Astrocyte (in vitro differentiated cells and primary cell): ENCODE measurements around the gene NKD1.

Experiments
- CTCF ChIP-seq: IDR thresholded peaks from 2 replicates; pipeline ENCODE4 v1.5.1; 2011; ENCODE audit warnings: low read depth, mild to moderate bottlenecking, inconsistent platforms, low read length, moderate library complexity; ENCODE audit not compliant: insufficient read depth
- EZH2 ChIP-seq: IDR thresholded peaks from 2 replicates; pipeline ENCODE4 v1.6.1; 2012; ENCODE audit warnings: mild to moderate bottlenecking, low read length, inconsistent platforms; ENCODE audit not compliant: insufficient read depth

DNA sequence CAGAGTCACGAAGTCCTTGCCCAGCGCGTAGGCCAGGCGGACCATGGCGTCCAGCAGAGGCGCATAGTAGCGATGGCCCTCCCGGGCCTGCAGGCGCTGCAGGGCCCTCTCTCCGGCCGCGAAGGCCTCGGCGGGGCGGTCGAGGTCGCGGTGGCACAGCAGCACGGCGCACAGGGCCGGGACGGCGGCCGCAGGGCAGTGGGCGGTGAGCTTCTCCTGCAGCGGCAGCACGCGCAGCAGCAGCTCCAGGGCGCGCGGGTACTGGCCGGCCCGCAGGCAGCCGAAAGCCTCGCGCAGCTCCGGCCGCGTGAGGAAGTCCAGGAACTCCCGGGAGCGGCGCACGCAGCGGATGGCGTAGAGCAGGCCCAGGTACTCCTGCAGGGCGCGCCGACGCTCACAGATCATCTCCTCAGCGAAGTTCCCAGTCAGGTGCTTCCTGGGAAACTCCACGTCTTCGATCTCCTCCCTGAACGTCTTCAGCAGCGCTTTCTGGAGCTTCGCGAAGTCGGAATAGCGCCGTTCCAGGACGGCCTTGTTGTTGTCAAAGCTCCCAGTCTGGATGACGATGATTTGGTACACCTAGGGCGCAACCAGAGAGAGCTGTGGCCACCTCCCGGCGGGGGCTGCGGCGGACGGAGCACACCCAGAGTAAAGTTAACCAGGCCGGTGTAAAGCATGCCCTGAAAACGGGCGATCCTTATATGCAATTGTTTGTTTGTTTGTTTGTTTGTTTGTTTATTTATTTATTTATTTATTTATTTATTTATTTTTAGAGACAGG, 125.5 kb downstream of the NKD1 start:
- no peak for TF ChIP-seq CTCF
- TF ChIP-seq EZH2, result no peak
